Immature natural killer cell (primary cell): Measurements from ENCODE around the gene UNKL. TPM values are rescaled to one million over a fixed set of nuclear protein-coding genes. Genes with fewer than 3 reads are reported as not detected.
"Not testable (repeated sequence)": the region's sequence is repeated elsewhere in the genome, so short reads cannot be mapped to it uniquely, and the experiment has no call there.

Source experiments
- DNase-seq, 3 donors: peaks; one replicate each; pipeline ENCODE4 v3.0.0; 2022; ENCODE audit warnings: mixed read lengths in 1 of 3
- H3K27ac Mint-ChIP-seq, 6 donors: one replicate each; pipeline ENCODE4 v1.8.0; 2020; ENCODE audit warnings: mixed read lengths in 6 of 6, mild to moderate bottlenecking in 5 of 6, inconsistent platforms in 4 of 6, moderate library complexity in 3 of 6
- H3K27me3 Mint-ChIP-seq, 3 donors: one replicate each; pipeline ENCODE4 v1.8.0; 2020 to 2021; ENCODE audit warnings: low read depth in 3 of 3, mild to moderate bottlenecking in 3 of 3, mixed read lengths in 3 of 3, moderate library complexity in 3 of 3, inconsistent platforms in 1 of 3
- H3K36me3 Mint-ChIP-seq, 3 donors: one replicate each; pipeline ENCODE4 v1.8.0; 2020; ENCODE audit warnings: mixed read lengths in 3 of 3, inconsistent platforms in 2 of 3, mild to moderate bottlenecking in 2 of 3
- H3K4me1 Mint-ChIP-seq, 2 donors: one replicate each; pipeline ENCODE4 v1.8.0; 2020; ENCODE audit warnings: inconsistent platforms in 2 of 2, mild to moderate bottlenecking in 2 of 2, mixed read lengths in 2 of 2, moderate library complexity in 1 of 2
- H3K4me3 Mint-ChIP-seq, 5 donors: one replicate each; pipeline ENCODE4 v1.8.0; 2020; ENCODE audit warnings: mild to moderate bottlenecking in 5 of 5, mixed read lengths in 5 of 5, inconsistent platforms in 3 of 5, moderate library complexity in 3 of 5
- H3K9me3 Mint-ChIP-seq, 6 donors: one replicate each; pipeline ENCODE4 v1.8.0; 2020; ENCODE audit warnings: mild to moderate bottlenecking in 6 of 6, mixed read lengths in 6 of 6, inconsistent platforms in 4 of 6, moderate library complexity in 3 of 6
- polyA plus RNA-seq, 3 donors: library from polyadenylated mRNA; unstranded; fragments of 300-500 nt; fragmentation: Illumina TruSeq; gene quantifications; one replicate each; pipeline ENCODE4 v1.2.3, GENCODE V29; 2021

The UNKL gene
- polyA plus RNA-seq, 3 donors from 2014 or later: 1.0 to 14.5 (median 5.9) TPM

DNA sequence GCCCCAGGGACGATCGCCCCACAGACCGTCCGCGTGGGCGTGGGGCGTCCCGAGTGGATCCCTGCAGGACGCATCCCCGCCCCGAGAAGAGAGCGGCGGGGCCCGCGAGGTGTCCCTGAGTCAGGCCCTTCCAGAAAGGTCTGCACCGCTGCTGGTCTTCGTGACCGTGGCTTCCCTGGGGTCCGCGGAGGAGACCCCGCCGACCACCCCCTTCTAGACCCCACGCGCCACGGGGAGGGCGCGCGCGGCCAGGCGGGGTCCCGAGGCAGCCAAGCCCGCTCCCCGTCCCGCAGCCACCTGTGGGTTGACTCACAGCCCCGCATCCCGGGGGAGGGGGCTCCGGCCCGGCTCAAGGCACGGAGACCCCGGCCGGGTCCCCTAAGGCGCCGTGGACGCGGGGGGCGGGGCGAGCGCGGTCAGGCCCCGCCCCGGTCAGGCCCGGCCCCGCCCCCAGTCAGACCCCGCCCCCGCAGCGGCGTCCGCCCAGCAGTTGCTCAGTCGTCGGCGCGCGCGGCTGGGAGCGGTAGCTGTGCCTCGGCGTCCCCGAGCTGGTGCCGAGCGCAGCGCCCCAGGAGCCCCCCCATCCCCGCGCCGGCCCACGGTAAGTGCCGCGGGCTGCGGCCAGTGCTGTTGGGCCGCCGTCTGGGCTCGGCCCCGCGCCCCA is 81.2 kb downstream of the UNKL start, which contains the start of gene BAIAP3:
Gene BAIAP3 (plus strand): TSS at position 497 of the 664 bp plus-strand sequence. CDS start 4,905 bp downstream, outside the sequence.
- peak within 1 kb of the TSS; percentile 80 to 87 (median 86) for H3K4me3 Mint-ChIP-seq
- no peaks in the 10 kb centered on the region for H3K9me3 Mint-ChIP-seq
- peaks cover 4 to 13% (median 10%) of the 10 kb centered on the region in 3 donors for H3K27me3 Mint-ChIP-seq
- peak; percentile 50 to 61 (median 59) for DNase-seq
- H3K27ac Mint-ChIP-seq: peak within 1 kb of the TSS in 4 of 6 donors; percentile 12 to 81 (median 48)
- peaks cover 19% of the 10 kb centered on the region in 2 donors for H3K4me1 Mint-ChIP-seq
- no peaks in the 10 kb centered on the region for H3K36me3 Mint-ChIP-seq

DNA sequence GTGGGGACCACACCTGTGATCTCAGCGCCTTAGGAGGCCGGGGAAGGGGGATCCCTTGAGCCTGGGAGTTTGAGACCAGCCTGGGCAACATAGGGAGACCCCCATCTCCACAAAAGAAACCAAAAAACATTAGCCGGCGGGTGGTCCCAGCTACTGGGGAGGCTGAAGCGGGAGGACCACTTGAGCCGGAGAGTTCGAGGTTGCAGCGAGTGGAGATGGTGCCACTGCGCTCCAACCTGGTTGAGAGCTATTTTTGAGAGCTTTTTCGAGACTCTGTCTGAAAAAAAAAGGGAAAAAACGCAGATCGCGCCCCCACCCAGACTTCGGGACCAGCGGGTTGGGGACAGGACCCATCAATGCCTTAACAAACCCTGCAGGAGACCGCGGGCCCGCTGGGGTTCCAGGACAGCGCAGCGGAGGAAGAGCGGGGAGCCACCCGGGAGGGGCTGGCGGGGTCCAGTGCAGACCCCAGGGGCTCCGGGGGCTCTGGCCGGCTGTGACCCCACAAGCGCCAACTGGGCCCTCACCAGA is 81.8 kb downstream of the UNKL start:
- H3K4me1 Mint-ChIP-seq: peaks cover 19% of the 10 kb centered on the region in 2 donors
- H3K36me3 Mint-ChIP-seq: no peaks in the 10 kb centered on the region
- H3K9me3 Mint-ChIP-seq: no peaks in the 10 kb centered on the region
- peaks cover 4 to 13% (median 10%) of the 10 kb centered on the region in 3 donors for H3K27me3 Mint-ChIP-seq
- H3K27ac Mint-ChIP-seq: peak overlapping the region in 4 of 6 donors; percentile 12 to 81 (median 48)
- DNase-seq: no peak
- H3K4me3 Mint-ChIP-seq: peak overlapping the region; percentile 80 to 87 (median 86)

DNA sequence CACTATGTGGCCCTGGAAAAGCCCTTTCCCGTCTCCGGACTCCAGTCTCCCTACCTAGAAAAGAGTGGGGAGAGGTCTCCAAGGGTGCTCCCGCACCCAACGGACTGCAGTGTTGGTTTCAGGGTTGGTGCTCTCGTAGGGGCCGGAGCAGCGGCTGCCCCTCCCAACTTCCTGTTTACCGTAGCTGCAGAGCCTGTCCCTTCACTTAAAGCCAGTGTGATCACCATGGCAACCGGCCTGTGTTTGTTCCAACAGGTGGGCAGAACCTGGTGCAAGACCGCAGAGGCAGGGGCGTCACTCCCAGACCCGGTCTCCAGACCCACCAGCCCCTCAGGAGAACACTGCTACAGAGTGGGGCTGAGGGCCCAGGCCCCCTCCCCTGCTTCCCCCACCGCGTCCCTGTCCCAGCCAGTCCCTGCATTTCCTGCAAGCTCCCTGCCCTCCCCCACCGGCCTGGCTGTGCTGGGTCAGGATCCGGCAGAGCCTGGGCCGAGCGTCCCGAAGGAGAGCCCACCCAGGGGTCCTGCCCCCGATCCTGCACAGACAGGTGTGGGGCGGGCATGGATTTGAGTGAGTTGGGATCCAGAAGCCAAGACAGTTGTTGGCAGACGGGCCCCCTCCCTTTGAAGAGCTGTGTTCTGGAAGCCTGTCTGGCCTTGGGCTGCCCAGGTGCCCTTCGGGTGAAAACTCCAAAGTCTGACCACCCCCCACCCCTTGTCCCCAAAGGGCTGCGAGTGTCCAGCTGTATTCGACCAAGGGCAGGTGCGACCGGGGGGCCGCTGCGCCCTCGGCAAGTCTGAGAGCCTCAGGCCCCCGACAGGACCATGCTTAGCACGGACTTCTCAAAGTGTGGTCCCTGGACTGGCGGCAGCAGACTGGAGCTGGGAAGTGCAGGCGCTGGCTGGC is 82.5 kb downstream of the UNKL start:
- no peaks in the 10 kb centered on the region for H3K36me3 Mint-ChIP-seq
- peaks cover 19% of the 10 kb centered on the region in 2 donors for H3K4me1 Mint-ChIP-seq
- H3K27me3 Mint-ChIP-seq: peaks cover 4 to 12% (median 10%) of the 10 kb centered on the region in 3 donors
- H3K27ac Mint-ChIP-seq: peak overlapping the region; percentile 81 to 95 (median 91)
- no peaks in the 10 kb centered on the region for H3K9me3 Mint-ChIP-seq
- peak overlapping the region; percentile 80 to 87 (median 86) for H3K4me3 Mint-ChIP-seq
- DNase-seq: peak; percentile 80 to 88 (median 85)

DNA sequence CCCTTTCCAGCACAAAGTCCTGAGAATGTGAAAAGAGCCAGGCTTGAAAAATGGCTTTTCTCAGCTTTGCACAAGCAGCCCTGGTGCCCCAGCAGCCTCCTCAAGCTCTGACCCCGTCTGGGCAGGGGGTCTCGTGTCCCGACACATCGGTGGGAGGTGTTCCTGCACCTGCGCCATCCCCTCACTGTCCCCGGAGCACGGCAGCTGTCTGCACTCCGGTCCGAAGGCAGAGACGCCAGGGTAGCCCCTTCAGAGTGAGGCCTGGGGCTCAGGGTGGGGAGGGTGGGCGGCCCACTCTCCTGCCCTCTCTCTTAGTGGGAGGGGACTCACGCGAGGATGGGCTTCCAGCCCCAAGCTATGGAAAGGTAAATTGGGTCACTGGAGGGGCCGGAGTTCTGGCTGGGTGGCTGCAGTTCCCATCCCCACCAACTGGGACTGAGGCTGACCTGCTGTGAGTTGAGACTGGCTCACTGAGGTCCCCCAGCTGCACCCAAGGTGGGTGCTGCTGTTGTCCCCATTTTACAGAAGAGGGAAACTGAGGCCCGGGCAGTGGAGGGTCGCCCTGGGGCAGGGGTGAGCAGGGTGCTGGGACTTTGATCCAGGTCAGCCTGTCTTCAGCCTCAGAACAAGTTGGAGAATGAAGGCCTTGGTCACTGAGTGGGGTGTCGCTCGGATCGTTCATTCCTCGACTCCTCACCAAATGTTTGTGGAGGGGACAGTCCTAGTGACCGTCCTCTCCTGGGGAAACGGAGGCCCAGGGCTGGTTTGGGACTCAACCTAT is 83.4 kb downstream of the UNKL start:
- Mint-ChIP-seq H3K27ac (peak overlapping the region; percentile 81 to 95 (median 91)), H3K36me3 (peaks cover 0 to 4% (median 0%) of the 10 kb centered on the region in 3 donors), H3K27me3 (peaks cover 4 to 12% (median 10%) of the 10 kb centered on the region in 3 donors), H3K4me1 (peaks cover 19 to 24% of the 10 kb centered on the region in 2 donors), H3K9me3 (no peaks in the 10 kb centered on the region), H3K4me3 (peak overlapping the region; percentile 80 to 87 (median 86))
- DNase-seq: no peak

DNA sequence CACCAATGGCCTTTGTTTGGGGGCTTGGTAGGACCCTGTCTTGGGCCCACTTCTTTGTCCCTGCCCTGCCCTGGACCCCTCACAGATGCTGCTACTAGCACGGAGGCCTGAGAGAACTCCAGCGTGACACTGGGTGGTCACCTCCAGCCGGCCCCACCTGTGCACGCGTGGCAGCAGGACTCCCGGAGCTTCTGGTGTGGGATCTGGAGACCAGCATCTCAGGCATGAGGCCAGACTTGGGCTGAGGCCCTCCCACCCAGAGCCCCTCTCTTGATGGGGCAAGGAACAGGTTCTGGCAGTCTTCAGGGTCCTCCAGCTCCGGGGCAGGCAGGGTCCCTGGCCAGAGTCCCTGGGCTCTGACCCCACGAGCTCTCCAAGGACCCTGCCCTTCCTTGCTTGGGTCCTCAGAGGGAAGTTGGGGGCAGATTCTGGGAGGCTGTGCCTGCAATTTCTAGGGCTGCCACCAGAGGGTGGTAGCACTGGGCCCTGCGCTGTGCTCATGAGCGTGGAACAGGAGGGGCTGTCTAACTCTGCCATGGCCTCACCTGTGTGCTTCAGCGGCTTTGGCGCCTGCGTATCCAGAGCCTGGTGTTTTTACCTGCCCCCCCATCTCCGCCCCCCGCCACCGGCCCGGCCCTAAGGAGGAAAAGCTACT is 84.1 kb downstream of the UNKL start:
- no peak for DNase-seq
- Mint-ChIP-seq H3K4me1 (peaks cover 19 to 24% of the 10 kb centered on the region in 2 donors), H3K9me3 (no peaks in the 10 kb centered on the region), H3K4me3 (no peak overlapping the region), H3K27me3 (peaks cover 4 to 10% (median 8%) of the 10 kb centered on the region in 3 donors), H3K36me3 (peaks cover 0 to 4% (median 0%) of the 10 kb centered on the region in 3 donors), H3K27ac (peak overlapping the region in 1 of 6 donors; percentile 24)

DNA sequence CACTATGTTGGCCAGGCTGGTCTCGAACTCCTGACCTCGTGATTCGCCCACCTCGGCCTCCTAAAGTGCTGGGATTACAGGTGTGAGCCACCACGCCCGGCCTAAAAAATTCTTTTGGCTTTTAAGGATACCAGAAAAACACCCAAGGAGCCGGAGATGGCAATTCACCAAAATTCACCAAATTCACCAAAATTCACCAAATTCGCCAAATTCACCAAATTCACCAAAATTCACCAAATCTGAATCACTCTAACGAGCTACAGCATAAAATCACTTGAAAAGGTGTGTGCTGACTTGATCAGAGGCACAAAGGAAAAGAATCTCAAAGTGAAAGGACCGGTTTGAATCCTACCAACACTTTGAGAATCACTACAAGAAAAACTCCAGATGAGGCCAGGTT is 85.5 kb downstream of the UNKL start:
- not testable (repeated sequence) for H3K4me3 Mint-ChIP-seq, H3K9me3 Mint-ChIP-seq, DNase-seq, H3K36me3 Mint-ChIP-seq
- H3K27ac Mint-ChIP-seq: peak overlapping the region in 1 of 6 donors; percentile 20
- H3K4me1 Mint-ChIP-seq: peaks cover 17 to 24% of the 10 kb centered on the region in 2 donors
- H3K27me3 Mint-ChIP-seq: peaks cover 4 to 14% (median 11%) of the 10 kb centered on the region in 3 donors

DNA sequence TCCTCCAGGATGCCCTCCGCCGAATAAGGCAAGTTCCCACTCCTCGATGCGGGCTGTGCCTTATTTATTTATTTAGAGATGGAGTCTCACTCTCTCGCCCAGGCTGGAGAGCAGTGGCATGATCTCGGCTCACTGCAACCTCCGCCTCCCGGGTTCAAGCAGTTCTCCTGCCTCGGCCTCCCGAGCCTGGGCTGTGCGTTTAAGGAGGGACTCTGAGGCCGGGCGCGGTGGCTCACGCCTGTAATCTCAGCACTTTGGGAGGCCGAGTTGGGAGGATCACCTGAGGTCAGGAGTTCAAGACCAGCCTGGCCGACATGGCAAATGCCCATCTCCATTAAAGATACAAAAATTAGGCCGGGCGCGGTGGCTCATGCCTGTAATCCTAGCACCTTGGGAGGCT is 86.4 kb downstream of the UNKL start:
- not testable (repeated sequence) for H3K9me3 Mint-ChIP-seq, H3K4me3 Mint-ChIP-seq, DNase-seq, H3K27ac Mint-ChIP-seq, H3K36me3 Mint-ChIP-seq
- Mint-ChIP-seq H3K27me3 (peaks cover 4 to 14% (median 14%) of the 10 kb centered on the region in 3 donors), H3K4me1 (peaks cover 17 to 24% of the 10 kb centered on the region in 2 donors)

DNA sequence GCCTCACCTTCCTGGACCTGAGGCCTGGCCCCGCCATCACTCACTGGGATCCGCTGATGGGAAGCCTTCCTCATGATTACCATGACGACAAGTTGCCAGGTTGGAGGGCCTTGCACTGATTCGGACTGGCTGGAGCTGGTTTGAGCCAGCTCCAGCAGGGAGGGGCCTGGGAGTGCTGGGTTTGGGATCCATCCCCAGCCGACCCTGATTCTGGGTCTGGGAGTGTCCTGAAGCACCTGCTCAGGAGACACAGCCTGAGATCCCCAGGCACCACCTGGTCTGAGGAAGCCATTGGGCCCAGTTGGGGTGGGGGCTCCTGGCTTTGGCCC is 86.9 kb downstream of the UNKL start:
- no peak overlapping the region for H3K4me3 Mint-ChIP-seq
- H3K27ac Mint-ChIP-seq: no peak overlapping the region

DNA sequence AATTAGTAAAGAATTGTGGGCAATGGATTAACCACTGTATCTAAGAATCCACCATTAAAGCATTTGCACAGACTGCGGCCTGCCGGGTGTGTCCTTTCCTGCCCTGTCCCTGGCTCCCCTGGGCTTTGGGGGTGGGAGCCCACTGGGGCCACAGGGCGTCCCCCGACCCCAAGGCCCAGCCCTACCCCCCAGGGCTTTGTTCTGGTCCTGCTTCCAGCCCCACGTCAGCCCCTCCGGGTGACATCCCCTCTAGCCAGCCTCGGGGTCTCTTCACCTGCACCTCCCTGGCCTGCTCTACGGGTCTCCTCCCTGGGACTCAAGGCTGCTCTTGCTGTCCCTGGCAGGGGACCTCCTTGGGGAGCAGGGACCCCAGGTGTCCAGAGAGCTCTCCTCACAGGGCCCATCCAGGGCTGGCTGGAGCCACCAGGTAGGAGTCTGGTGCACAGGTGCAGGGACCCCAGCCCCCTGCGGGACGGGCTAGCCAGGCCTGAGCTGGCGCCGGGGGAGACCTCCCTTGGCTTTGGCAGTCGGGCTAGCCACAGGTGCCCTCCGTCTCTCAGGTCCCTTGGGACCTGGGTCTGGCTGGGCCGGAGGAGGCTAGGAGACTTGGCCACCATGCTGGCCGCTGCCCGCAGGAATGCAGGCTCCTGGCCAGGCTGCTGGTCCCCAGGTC is 87.4 kb downstream of the UNKL start:
- peaks cover 3 to 14% (median 10%) of the 10 kb centered on the region in 3 donors for H3K27me3 Mint-ChIP-seq
- no peak overlapping the region for H3K4me3 Mint-ChIP-seq
- peaks cover 10 to 16% of the 10 kb centered on the region in 2 donors for H3K4me1 Mint-ChIP-seq
- H3K9me3 Mint-ChIP-seq: no peaks in the 10 kb centered on the region
- no peak for DNase-seq
- H3K36me3 Mint-ChIP-seq: peaks cover 0 to 4% (median 0%) of the 10 kb centered on the region in 3 donors
- H3K27ac Mint-ChIP-seq: no peak overlapping the region

More for the DNA sequence above, 86.9 kb downstream of the UNKL start:
- no peak for DNase-seq
- peaks cover 14 to 20% of the 10 kb centered on the region in 2 donors for H3K4me1 Mint-ChIP-seq
- peaks cover 0 to 4% (median 0%) of the 10 kb centered on the region in 3 donors for H3K36me3 Mint-ChIP-seq
- H3K27me3 Mint-ChIP-seq: peaks cover 4 to 14% (median 14%) of the 10 kb centered on the region in 3 donors
- no peaks in the 10 kb centered on the region for H3K9me3 Mint-ChIP-seq

DNA sequence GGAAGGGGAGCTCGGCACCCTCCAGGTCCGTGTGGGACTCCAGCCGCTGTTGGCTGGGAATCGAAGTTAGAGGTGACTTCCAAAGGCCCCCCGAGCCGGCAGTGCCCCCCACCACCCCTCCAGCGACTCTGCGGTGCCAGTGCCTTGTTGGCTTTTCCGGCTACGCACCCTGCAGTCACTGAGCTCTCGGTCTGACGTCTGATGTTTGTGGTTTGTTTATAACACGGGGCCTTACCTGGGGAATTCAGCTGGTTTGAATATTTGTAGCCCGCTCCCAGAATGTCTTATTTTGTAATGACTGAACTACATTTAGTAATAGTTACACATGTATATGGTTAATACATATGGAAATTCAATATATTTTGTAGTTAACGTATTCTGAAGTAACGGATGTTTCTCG is 88.1 kb downstream of the UNKL start:
- H3K4me3 Mint-ChIP-seq: no peak overlapping the region
- H3K4me1 Mint-ChIP-seq: peaks cover 3 to 10% of the 10 kb centered on the region in 2 donors

DNA sequence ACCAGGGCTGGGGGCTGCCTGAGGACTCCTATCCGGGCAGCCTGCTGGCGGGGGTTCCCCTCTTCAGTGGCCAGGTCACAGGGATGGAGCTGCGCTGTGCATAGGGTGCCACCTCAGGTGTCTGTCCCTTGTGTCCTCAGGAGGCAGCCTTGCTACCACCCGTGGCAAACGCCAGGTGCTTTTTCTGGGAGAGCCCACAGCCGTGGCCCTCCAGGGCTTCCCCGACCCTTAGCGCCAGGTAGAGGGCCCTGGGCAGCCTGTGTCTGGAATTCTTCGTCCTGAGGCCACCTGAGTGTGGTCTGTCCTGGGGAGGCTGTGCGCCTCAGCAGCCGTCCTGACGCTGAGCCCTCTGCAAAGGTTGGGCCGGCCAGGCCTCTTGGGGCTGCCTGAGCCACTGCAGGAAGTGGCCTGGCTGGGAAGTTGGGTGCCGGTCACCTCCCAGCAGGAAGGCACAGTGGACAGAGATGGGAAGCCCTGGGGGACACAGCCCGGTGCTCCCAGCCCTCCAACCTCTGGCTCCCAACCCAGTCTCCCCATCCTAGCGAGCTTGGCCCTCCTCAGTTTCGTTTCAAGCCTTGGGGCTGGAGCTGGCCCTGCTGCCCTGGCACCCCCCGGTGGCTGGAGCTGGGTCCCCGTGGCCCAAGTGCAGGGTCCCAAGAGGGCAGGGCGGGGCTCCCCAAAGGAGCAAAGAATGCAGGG is 88.7 kb downstream of the UNKL start:
- Mint-ChIP-seq H3K9me3 (no peaks in the 10 kb centered on the region), H3K4me3 (no peak overlapping the region), H3K27me3 (peaks cover 0 to 11% (median 9%) of the 10 kb centered on the region in 3 donors), H3K27ac (no peak overlapping the region), H3K4me1 (peaks cover 0 to 5% of the 10 kb centered on the region in 2 donors), H3K36me3 (peaks cover 0 to 4% (median 0%) of the 10 kb centered on the region in 3 donors)
- no peak for DNase-seq

More for the DNA sequence above, 88.1 kb downstream of the UNKL start:
- Mint-ChIP-seq H3K27me3 (peaks cover 0 to 9% (median 6%) of the 10 kb centered on the region in 3 donors), H3K9me3 (no peaks in the 10 kb centered on the region), H3K36me3 (peaks cover 0 to 4% (median 0%) of the 10 kb centered on the region in 3 donors), H3K27ac (peak overlapping the region in 1 of 6 donors; percentile 28)
- DNase-seq: no peak

DNA sequence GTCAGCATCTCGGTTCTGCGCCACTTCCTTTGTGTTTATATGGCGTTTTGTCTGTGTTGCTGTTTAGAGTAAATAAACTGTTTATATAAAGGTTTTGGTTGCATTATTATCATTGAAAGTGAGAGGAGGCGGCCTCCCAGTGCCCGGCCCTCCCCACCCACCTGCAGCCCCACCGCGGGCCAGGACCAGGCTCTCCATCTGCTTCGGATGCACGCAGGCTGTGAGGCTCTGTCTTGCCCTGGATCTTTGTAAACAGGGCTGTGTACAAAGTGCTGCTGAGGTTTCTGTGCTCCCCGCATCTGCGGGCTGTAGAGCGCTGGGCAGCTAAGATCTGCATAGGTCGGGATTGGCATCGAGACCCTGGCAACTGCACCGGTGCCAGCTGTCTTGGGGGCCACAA is 89.2 kb downstream of the UNKL start:
- no peak for DNase-seq
- Mint-ChIP-seq H3K4me1 (peaks cover 0 to 5% of the 10 kb centered on the region in 2 donors), H3K27me3 (peaks cover 0 to 11% (median 9%) of the 10 kb centered on the region in 3 donors), H3K4me3 (no peak overlapping the region), H3K27ac (no peak overlapping the region), H3K36me3 (peaks cover 0 to 5% (median under 1%) of the 10 kb centered on the region in 3 donors), H3K9me3 (no peaks in the 10 kb centered on the region)
